SIG-M5 treated with dmso at 0.1 percent for 504 hours (cell line): ENCODE measurements around the gene SETD3.
"Not testable (repeated sequence)": the region's sequence is repeated elsewhere in the genome, so short reads cannot be mapped to it uniquely, and the experiment has no call there.

Source experiments
- DNase-seq: peaks from one replicate; lab custom pipeline; 2025; ENCODE audit not compliant: unreplicated experiment; lab: John Stamatoyannopoulos, UW

Gene SETD3

DNA sequence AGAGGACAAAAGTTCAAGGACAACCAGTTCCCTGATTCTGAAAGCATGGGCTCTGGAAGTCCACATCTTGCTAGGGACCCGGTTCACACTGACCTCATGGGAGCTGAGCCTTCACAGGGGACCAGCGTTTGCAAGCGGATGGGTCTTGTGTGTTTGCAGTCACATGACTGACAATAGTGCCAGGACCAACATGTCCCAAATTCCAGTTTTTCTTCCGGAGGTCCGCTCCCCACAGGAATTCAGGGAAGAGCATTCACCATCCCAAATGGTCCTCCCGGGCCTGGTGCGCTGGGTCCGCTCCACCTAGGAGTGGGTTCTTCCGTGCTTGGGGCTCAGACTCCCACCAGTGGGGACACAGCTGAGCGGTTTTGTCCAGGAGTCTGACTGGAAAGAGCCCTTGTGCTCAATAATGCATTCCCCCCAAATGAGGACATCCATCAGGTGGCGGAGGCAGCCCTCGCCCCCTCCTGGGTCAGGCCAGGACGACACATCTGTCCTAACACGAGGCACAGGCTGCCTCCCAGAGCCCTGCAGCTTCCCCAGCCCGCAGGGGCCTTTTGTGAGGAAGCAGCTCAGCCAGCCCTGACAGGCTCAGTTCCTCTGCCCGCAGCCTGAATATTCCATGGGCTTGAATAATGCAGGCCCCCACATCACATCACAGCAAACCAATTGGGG, 116.9 kb downstream of the SETD3 start:
- DNase-seq, result no peak

DNA sequence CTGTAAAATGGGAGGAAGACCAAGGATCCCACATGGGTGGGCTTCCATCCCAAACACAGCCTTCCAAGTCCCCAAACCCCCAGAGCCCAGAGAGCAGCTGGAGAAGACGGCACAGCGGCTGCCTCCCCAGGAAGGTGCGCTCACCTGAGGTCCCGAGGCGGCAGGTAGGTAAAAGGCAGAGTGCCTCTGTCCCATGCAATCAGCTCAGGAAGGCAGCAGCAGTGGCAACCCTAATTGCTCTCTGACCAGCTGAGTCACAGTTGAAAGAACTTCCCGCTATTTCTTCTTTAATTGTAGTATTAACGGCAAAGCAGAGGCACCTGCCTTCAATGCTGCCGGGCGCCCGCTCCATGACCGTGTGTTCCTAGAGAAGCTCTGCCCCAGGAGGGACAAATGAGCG, 117.6 kb downstream of the SETD3 start:
- no peak for DNase-seq

DNA sequence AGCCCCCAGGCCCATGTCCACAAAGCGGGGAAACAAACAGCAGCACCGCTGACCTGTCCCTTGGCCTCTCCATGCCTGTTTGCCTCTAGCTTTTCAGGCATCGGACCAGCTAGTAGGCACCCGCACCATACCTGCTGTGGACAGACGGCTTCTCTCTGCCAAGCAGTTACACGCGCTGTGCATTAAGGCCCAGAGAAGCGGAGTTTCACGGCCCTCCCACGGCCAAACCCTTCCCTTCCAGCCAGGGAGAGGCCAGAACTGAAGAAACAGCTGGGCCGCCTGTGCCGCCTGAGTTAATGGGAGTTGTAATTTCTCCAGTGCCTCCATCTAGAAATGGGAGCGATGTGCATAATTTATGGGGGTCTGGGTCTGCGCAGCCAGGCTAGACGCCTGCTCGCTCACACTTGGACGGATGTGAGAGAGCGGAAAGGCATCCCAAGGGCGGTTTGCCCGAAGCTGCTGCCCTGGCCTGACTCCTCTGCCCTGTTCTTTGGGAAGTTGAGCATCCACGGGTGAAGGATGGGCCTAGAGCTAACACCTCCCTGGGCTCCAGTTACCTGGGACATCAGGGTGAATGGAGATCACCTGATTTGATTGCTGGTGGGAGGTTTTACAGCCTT, 119.0 kb downstream of the SETD3 start:
- no peak for DNase-seq

DNA sequence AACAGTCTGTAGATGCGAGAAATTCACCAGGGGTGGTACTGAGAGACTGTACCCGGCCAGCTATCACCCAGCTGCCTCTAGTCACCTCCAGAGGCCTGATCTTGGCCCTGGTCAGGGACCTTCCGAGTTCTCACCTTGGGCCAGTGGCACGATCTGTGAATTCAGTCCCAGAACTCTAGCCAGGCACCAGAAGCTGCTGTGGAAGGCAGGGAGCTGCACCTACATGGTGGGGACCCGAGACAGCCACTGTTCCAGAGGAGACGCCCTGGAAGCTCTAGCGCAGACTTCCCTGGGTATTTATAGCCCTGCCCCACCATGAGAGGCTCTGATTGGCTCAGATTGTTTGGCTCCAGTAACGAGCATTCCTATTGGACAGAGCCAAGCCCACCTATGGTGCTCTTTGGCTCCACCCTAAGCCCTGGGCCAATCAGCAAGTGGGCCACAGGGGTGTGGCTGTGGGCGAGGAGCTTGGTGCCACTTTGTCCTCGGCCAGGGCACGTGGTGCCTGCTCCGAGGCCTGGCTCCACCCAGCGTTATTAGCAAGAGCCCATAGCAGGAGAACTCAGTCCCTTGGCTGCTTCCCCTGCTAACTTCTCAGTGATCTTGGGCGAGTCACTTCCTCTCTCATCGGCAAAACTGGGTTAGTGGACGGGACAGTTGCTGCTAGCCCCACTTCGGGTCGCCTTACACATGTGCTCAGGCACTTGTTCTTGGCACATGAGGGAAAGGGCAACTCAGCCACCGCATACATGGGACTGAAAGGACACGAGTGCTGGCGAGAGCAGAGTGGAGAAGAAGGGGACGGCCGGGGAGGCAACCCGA, 119.7 kb downstream of the SETD3 start:
- no peak for DNase-seq

DNA sequence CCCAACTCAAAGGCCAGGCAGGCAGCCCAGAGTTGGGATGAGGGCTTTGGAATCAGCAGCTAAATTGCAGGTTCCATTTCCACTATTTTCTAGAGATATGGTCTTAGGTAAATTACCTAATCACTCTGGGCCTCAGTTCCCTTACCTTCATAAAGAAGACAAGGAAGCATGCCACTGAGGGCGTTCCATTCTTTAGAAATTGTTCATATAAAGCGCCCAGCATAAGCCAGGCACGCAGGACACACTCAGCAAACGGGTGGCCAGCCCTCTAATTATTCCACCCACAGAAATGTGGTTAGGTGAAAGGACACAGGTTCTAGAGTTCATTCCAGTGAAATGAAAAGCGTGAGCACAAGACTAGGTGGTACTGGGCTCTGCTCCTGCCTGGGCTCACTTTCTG, 120.8 kb downstream of the SETD3 start:
- DNase-seq, result no peak

DNA sequence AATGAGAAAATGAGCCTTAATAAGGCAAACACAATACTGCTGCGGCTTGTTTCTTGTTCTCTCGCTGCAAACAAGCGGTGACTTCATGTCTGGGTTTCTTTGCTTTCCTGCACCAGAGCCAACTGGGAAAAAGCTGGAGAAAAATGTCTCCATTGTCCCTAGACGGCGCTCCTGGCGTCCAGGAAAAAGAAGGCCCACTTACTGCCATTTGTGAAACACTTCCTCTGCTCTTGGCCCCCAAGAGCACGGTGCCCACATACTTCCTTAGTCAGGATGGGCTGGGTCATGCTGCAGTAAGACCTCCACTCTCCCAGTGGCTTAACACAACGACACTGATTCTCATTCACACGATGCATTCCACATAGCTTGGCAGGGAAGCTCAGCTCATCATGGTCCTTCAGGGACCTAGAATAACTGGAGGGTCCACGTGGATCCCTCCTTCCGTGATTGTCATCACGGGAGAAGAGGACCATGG, 122.7 kb downstream of the SETD3 start:
- DNase-seq, result no peak

DNA sequence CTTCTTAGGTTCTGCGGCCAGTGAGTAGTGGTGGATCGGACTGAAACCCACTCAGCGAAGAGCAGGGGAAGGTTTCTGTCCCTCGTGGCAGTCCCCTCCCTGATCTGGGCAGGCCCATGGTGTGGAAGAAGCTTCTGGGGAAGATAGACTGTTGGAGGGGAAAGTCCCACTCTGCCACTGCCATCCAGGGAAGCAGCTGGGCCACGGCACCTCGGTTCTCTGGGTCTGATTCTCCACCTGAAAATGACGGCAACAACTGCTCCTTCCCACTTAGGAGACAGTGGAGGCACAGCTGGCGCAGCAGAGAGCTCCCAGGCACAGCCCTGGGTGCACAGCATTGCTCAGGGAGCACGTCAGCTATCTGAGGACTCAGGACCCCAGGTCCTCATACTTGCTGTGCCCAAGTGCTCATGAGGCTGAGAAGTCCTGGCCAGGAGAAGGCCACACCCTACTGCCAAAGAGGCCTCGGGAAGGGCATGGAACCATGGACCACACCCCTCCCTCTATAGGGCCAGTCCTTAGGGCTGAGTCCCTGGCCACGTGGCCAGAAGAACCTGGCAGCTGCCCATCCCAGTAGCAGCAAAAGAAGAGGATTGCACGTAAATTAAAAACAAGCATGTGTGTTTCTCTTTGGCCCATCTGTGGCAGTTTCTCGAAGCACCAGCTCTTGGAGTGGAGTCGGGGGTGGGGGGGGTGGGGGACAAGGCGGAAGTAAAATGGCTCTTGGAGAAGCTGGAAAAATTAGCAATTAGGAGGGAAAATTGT, 123.3 kb downstream of the SETD3 start:
- DNase-seq, result no peak

DNA sequence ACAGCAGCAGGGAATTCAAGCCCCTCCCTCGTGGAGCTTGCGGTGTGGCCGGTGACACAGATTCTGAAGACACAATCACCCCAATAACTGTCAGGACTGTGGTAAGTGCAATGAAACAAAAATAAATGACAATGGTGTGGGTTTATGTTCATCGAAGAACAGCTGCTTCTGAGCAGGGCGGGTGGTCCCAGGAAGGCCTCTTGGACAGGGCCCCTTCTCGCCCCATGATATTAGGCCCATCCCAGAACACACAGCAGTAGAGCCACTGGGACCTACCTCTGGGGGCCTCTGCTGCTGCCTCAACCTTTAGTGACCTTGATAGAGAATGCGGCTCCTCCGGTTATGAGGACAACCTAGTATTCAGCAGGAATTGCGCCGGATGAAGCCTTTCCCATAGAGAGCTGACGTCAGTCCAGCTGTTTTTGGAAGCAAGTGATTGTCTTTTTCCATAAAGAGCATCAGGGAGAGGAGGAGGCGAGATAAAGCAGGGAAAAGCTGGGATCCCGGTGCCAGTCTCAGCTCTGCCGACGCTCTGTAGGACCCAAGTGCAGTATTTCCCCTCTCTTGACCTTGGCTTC, 124.5 kb downstream of the SETD3 start:
- no peak for DNase-seq

DNA sequence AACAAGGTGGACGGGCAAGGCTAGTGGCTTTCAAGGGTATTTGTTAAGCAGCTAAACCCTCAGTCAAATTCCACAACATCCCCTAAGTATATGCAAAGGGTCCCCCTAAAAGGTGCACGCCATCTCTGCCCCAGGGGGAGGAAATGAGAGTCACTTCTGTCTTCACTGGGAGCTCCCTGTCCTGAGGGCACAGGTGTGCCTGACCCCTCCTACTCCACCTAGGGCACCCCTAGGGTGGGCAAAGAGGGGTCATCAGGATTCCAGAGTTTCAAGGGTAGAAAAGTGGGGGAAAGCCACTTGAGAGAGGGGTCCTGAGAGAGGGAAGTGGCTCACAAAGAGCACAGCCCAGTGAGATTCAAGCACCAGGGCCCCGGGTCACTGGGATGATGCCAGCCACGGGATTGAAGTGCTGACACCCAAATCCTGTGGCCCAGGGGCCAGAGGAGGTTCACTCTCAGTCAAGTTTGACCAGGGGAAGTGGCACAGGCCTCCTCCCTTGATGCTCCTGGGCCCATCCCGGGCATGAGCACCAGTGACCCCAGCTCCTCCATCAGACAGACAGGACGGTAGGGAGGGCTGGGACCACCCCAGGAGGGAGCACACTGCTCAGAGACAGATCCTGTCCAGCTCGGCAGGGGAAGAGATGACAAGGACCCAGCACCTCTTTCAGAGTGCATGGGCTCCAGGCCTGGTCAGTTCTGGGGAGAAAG, 126.3 kb downstream of the SETD3 start:
- no peak for DNase-seq

DNA sequence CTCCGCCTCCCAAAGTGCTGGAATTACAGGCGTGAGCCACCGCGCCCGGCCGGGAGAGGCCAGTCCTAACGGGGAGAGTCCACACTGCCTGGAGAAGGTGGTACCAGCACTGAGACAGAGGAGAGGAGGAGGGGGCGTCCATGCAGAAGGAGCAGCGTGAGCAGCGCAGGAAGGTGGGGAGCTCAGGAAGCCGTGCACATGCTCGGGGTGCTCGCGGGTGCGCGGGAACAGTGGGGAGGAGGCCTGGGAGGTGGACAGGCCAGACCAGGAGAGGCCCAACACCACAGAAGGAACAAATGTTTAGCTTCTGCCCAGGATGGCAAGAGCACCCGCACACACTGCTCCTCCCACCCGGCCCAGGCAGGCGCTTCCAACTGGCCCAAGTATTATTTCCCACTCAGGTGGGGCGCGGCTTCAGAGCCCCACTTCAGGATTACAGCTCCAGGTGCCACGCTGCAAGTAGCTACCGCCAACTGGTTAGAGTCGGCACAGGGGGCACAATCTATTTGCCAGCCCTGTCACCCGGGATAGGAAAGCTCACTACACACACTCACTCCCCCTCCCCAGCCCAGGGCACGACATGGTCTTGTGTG, 127.9 kb downstream of the SETD3 start:
- DNase-seq, result no peak

DNA sequence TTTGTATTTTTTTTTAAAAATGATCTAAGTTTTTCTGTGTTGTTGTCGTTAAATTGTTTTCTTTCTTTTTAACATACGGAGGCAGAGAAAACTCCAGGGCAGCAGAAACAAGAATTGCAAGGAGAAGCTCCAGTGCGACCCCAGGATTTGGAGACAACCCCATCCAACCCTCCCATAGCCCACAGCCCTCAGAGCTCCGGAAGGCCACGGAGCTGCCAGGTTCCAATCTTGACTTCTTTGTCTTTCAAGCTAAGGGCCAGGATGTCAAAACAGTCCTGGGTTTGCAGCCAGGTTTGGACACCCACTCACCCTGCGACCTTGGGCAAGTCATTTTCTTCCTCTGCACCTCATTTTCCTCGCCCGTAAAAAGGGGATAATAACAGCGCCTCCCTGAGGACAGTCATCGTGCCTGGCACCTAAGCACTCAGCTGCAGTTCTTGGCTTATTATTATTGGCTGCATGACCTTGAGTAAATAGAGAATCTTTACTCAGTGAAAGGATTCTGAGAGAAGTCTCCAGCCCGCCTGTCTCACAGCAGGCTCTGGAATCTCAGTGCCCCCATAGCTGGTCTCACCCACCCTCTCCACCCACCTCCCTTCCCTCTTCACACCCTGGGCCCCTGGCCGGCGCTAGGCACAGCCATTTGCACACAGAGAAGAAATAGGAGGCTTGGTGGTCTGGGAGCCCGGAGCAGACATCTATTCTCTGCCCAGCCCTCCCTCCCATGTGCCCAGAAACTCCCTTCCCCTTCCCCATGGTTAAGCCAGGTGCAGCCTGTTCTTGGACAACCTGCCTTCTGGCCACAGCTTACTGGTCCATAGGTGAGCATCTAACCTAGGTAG, 129.3 kb downstream of the SETD3 start:
- DNase-seq, result no peak

DNA sequence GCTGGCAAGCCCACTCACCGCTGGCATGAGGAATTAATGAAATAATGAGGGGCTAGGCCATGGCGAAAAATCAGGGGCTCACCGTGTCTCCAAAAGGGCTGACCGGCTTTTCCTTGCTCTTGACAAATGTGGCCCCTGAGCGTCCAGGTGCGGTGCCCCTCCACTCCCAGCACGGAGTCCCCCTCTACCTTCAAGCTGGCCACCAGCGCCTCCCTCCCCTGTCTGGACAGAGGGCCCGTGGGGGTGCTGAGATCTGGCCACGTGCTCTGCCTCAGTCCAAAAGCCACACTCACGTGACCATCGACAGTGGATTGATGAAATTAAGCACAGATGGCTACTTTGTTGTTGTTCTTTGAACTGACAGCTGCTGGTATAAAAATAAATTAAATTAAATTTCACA, 129.9 kb downstream of the SETD3 start:
- no peak for DNase-seq

DNA sequence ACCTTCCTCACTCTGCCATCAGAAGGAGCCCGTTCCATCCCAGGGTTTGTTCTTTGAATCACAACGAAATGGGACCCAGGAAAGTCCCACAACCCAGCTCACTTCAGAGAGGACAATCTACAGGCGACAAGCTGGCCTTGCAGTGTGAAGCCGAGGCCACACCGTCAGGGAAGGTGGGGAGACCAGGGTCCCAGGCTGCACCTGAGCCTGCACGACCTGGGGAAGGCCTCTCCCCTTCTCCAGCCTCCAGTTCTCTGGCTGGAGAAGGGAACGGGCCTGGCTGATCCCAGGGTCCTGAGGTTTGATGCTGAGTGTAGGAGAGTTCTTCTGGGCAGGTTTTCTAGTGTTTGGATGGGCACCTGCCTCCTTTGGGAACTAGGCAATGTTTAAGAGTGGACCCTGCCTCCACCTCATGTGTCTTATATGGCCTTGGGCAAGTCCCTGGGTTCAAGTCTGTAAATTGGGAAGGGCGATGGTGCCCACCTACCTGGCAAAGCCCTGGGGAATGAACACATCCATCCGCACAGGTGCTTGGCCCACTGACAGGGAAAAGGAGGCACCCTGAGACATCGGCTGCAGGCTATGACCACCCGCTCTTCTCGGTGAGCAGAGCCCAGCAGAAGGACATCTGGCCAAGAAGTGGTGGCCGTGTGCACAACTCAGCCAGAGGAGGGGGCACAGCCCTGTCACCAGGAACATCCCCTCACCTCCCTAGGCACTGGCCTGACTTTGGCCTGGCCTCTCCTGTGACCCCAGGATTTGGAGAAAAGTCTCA, 130.8 kb downstream of the SETD3 start:
- DNase-seq, result no peak

DNA sequence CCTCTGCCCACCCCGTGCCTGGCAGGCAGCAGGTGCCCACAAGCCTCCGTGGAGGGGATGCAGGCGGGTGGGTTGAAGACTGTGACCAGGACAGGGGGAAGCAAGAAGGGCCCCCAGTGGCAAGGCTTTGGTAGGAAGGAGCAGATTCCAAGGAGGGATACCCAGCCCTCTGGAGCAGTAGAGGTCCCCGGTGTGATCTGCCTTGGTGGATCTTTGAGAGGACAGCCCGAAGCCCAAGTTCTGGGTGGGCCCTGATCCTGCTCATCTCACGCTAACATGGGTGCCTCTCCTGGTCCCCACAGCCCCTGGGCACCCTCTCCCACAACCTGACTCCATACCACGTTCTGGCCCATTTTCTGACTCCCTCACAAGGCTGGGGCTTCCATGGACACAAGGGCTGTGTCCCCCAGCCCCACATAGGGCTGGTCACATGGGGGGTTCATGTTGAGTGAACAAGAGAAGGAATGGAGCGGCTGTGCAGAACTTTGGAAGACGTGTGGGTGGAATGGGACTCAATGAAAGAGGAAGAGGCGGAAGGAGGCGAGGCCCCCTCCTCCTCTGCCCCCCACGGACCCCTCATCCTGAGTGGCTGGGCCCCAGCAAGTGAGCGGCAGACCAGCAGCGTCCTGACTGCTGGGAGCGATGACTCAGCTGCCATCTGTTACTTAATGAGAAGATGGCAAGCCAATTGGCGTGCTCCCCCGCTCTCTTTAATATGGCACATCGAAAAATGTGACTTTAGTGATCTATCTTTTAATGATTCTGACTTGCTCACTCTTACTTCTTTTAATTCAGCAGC, 131.6 kb downstream of the SETD3 start:
- no peak for DNase-seq

DNA sequence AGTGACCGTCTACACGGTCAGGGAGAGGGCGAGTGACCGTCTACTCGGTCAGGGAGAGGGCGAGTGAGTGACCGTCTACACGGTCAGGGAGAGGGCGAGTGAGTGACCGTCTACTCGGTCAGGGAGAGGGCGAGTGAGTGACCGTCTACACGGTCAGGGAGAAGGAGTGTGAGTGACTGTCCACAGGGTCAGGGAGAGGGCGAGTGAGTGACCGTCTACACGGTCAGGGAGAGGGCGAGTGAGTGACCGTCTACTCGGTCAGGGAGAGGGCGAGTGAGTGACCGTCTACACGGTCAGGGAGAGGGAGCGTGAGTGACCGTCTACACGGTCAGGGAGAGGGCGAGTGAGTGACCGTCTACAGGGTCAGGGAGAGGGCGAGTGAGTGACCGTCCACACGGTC, 132.4 kb downstream of the SETD3 start:
- DNase-seq, result not testable (repeated sequence)
